Measurements from ENCODE around the gene SPESP1.

The SPESP1 gene

DNA sequence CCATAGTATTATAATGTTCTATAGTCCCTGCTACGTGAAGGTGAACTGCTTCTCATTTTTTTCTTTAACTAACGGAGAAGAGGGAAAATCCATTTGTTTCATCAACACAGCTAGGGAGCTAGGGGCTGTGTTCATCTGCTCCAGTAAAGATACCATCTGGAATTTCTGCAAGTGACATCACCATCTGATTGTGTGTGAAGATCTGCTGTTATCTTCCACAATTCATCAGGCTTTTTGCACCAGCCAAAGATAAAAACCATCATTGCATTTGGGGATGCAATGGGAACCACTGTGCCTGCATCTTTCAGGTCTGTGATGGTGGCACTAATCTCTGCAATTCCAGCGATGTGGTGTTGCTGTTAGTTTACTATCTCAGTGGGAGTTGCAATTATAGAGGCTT lies 48.7 kb downstream of the SPESP1 start:
- DNase-seq (ENCODE audit: insufficient read length, low spot score) (no peak), FAIRE-seq (no peak)
- TF ChIP-seq PAX5 (IDR thresholded peaks at IDR 0.05; ENCODE audit: insufficient read depth, low read length, severe bottlenecking) = no peak
- TF ChIP-seq TAF1 (IDR thresholded peaks at IDR 0.05; ENCODE audit: low read depth, low read length) = no peak
- no peak for TF ChIP-seq POLR2A (IDR thresholded peaks at IDR 0.05; ENCODE audit: low read depth, low read length)
- TF ChIP-seq POLR2AphosphoS5 (IDR thresholded peaks at IDR 0.05; ENCODE audit: low read depth, low read length) = no peak
- TF ChIP-seq SPI1 (IDR thresholded peaks at IDR 0.05; ENCODE audit: low read depth, low read length) = no peak
- no peak for TF ChIP-seq POU2F2 (IDR thresholded peaks at IDR 0.05; ENCODE audit: low read depth, low read length)

DNA sequence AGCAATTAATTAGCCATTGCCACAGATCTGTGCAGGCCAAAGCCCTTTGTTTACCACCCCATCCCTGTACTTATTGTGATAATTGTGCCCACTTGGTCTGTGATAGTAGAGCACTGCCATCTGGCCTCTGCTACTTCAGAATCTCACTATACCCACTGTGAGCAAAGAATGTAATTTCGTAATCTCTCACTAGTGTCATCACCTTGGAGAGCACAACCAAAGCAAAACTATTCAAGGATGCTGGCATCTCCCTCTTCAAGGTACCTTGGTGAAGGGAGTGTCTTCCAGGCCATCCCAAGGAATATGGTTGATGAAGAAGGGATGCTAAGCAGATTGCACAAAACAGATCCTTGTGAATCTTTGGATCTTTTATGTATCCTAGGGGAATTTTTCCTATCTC lies 49.5 kb downstream of the SPESP1 start:
- no peak for TF ChIP-seq PAX5 (IDR thresholded peaks at IDR 0.05; ENCODE audit: insufficient read depth, low read length, severe bottlenecking)
- TF ChIP-seq SPI1 (IDR thresholded peaks at IDR 0.05; ENCODE audit: low read depth, low read length) = no peak
- TF ChIP-seq POU2F2 (IDR thresholded peaks at IDR 0.05; ENCODE audit: low read depth, low read length) = no peak
- TF ChIP-seq POLR2A (IDR thresholded peaks at IDR 0.05; ENCODE audit: low read depth, low read length) = no peak
- TF ChIP-seq POLR2AphosphoS5 (IDR thresholded peaks at IDR 0.05; ENCODE audit: low read depth, low read length) = no peak
- no peak for TF ChIP-seq TAF1 (IDR thresholded peaks at IDR 0.05; ENCODE audit: low read depth, low read length)
- no peak for FAIRE-seq
- DNase-seq (ENCODE audit: insufficient read length, low spot score) = no peak

DNA sequence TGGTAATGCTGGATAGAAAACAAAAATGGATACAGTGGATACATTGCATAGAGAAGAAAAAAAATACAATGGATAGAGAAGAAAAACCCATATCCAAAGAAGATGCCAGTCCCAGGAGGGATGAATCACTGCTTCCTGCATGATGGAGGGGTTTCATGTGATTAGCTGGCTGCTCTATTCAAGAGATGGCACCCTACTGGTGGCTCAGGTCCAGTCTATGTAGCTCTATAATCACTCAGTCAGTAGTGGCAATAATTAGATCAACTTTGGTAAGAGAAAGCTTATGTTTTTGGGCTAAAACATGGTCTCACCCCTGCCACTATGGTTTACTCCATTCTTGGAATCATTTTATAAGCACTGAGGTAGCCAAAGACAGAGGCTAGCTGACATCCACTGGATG lies 50.5 kb downstream of the SPESP1 start:
- FAIRE-seq (no peak), DNase-seq (ENCODE audit: insufficient read length, low spot score) (no peak)
- TF ChIP-seq TAF1 (IDR thresholded peaks at IDR 0.05; ENCODE audit: low read depth, low read length) = no peak
- TF ChIP-seq POU2F2 (IDR thresholded peaks at IDR 0.05; ENCODE audit: low read depth, low read length) = no peak
- TF ChIP-seq PAX5 (IDR thresholded peaks at IDR 0.05; ENCODE audit: insufficient read depth, low read length, severe bottlenecking) = no peak
- TF ChIP-seq POLR2AphosphoS5 (IDR thresholded peaks at IDR 0.05; ENCODE audit: low read depth, low read length) = no peak
- no peak for TF ChIP-seq SPI1 (IDR thresholded peaks at IDR 0.05; ENCODE audit: low read depth, low read length)
- TF ChIP-seq POLR2A (IDR thresholded peaks at IDR 0.05; ENCODE audit: low read depth, low read length) = no peak

DNA sequence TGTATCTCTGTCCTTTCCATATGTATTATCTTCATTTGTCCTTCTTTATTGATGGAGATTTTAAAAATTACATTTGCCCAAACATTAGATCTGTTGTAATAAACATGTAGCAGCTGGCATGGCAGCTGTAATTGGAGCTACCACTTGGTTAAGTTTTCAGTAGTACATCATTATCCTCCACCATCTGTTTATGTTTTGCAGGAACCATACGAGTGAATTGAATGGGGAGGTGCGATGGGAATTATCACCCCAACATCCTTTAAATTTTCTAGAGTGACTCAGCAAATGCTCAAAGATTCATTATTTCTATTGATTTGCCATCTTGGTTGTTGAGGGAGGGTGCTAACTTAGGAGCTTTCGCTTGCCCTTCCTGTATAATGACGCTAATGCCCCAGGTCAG lies 51.6 kb downstream of the SPESP1 start:
- TF ChIP-seq POLR2A (IDR thresholded peaks at IDR 0.05; ENCODE audit: low read depth, low read length) (no peak), TAF1 (IDR thresholded peaks at IDR 0.05; ENCODE audit: low read depth, low read length) (no peak), PAX5 (IDR thresholded peaks at IDR 0.05; ENCODE audit: insufficient read depth, low read length, severe bottlenecking) (no peak), SPI1 (IDR thresholded peaks at IDR 0.05; ENCODE audit: low read depth, low read length) (no peak), POLR2AphosphoS5 (IDR thresholded peaks at IDR 0.05; ENCODE audit: low read depth, low read length) (no peak), POU2F2 (IDR thresholded peaks at IDR 0.05; ENCODE audit: low read depth, low read length) (no peak)
- FAIRE-seq (no peak), DNase-seq (ENCODE audit: insufficient read length, low spot score) (no peak)

DNA sequence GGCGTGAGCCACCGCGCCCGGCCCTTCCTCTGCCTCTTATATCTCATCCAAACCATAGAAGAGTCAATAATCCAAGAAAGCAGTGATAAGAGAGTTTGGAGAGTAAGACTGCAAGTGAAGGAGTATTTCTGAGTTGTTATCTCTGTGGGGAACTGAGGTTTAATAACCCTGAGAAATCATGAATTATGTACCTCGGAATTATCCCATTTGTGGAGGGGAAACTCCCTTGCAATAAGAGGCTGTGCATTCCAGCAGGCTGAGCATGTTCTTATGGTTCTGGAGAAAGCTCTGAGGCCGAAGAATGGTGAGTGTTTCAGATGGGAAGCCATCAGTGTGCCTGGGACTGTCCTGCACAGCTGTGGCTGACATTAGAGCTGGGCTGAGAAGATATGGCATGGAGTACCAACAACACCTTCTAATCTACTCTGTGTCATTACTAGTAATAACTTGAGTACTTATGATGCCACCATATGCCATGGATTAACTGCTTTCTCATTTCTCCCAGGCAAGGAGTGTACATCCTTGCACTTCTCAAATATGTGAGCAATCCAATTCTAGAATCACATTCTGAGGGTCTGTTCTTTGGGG lies 52.7 kb downstream of the SPESP1 start:
- DNase-seq (ENCODE audit: insufficient read length, low spot score) (no peak), FAIRE-seq (no peak)
- TF ChIP-seq POU2F2 (IDR thresholded peaks at IDR 0.05; ENCODE audit: low read depth, low read length) = no peak
- TF ChIP-seq TAF1 (IDR thresholded peaks at IDR 0.05; ENCODE audit: low read depth, low read length) = no peak
- TF ChIP-seq POLR2AphosphoS5 (IDR thresholded peaks at IDR 0.05; ENCODE audit: low read depth, low read length) = no peak
- TF ChIP-seq PAX5 (IDR thresholded peaks at IDR 0.05; ENCODE audit: insufficient read depth, low read length, severe bottlenecking) = no peak
- no peak for TF ChIP-seq SPI1 (IDR thresholded peaks at IDR 0.05; ENCODE audit: low read depth, low read length)
- TF ChIP-seq POLR2A (IDR thresholded peaks at IDR 0.05; ENCODE audit: low read depth, low read length) = no peak

DNA sequence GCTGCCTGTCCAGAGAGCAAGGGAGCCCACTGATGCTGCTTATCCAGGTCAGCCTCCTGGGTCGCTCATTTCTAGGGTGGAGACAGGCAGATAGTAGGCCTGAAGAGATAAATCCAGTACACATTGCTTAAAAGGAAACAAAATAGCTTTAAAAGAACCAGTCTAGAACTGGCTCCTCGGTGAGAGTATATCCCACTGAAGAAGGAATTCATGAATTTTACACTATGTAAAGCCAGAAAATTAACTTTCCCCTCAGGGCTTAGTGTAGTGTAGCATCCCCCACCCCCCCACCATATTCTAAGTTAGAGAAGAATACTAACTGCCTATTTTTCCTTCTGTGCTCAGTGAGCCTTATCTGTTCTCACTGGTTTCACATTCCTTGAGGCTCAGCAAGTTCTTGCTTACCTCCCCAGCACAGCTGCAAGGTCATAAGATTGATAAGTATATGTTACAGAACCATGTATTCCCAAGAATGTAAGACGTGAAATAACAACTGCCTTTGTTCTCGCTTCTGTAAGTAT lies 53.7 kb downstream of the SPESP1 start:
- DNase-seq (ENCODE audit: insufficient read length, low spot score) = no peak
- TF ChIP-seq POLR2AphosphoS5 (IDR thresholded peaks at IDR 0.05; ENCODE audit: low read depth, low read length) = no peak
- TF ChIP-seq SPI1 (IDR thresholded peaks at IDR 0.05; ENCODE audit: low read depth, low read length) = no peak
- no peak for TF ChIP-seq POU2F2 (IDR thresholded peaks at IDR 0.05; ENCODE audit: low read depth, low read length)
- no peak for TF ChIP-seq PAX5 (IDR thresholded peaks at IDR 0.05; ENCODE audit: insufficient read depth, low read length, severe bottlenecking)
- no peak for TF ChIP-seq TAF1 (IDR thresholded peaks at IDR 0.05; ENCODE audit: low read depth, low read length)
- TF ChIP-seq POLR2A (IDR thresholded peaks at IDR 0.05; ENCODE audit: low read depth, low read length) = no peak
- no peak for FAIRE-seq

DNA sequence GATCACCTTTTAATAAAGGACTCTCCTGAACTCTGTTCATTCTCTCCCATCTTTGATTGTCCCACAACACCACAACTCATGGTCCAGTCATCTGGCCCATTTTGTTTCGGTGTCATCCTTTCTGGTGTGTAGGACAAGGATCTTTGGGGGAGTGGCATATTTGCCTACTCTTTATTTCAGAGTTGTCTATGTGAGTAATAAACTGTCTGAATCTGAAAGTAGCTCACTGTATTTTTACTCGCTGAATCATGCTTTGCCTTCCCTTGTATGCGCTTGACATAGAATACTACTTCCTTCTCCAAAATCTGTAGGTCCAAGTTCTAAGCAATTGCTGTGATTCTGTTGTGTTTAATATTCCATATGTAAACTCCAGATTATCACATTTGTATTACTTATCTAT lies 54.3 kb downstream of the SPESP1 start:
- no peak for TF ChIP-seq TAF1 (IDR thresholded peaks at IDR 0.05; ENCODE audit: low read depth, low read length)
- no peak for TF ChIP-seq PAX5 (IDR thresholded peaks at IDR 0.05; ENCODE audit: insufficient read depth, low read length, severe bottlenecking)
- TF ChIP-seq SPI1 (IDR thresholded peaks at IDR 0.05; ENCODE audit: low read depth, low read length) = no peak
- TF ChIP-seq POLR2A (IDR thresholded peaks at IDR 0.05; ENCODE audit: low read depth, low read length) = no peak
- TF ChIP-seq POU2F2 (IDR thresholded peaks at IDR 0.05; ENCODE audit: low read depth, low read length) = no peak
- TF ChIP-seq POLR2AphosphoS5 (IDR thresholded peaks at IDR 0.05; ENCODE audit: low read depth, low read length) = no peak
- FAIRE-seq (no peak), DNase-seq (ENCODE audit: insufficient read length, low spot score) (no peak)

DNA sequence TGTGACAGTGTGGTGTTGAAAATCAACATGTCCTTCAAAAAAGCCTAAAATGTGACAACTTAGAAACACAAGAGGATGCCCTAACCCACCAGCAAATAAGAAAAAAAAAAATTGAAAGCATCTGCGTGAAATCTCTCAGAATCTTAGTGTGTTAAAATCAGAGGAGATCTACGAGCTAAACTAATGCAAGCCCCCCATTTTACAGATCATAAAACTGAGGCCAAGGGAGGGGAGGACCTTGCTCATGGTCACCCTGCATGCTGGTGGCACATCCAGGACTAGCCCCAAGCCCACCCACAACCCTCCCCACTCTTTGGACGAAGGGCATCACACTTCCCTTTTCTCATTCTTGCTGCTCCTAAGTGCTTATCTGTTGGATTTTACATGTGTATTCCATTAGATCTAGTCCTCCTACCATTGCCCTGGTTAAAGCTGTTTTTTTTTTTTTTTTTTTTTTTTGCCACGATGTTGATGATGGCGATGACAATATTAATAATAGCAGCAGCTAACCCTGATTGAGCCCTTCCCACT lies 55.1 kb downstream of the SPESP1 start:
- FAIRE-seq (no peak), DNase-seq (ENCODE audit: insufficient read length, low spot score) (no peak)
- no peak for TF ChIP-seq PAX5 (IDR thresholded peaks at IDR 0.05; ENCODE audit: insufficient read depth, low read length, severe bottlenecking)
- no peak for TF ChIP-seq POLR2A (IDR thresholded peaks at IDR 0.05; ENCODE audit: low read depth, low read length)
- TF ChIP-seq TAF1 (IDR thresholded peaks at IDR 0.05; ENCODE audit: low read depth, low read length) = no peak
- TF ChIP-seq POLR2AphosphoS5 (IDR thresholded peaks at IDR 0.05; ENCODE audit: low read depth, low read length) = no peak
- TF ChIP-seq SPI1 (IDR thresholded peaks at IDR 0.05; ENCODE audit: low read depth, low read length) = no peak
- no peak for TF ChIP-seq POU2F2 (IDR thresholded peaks at IDR 0.05; ENCODE audit: low read depth, low read length)

DNA sequence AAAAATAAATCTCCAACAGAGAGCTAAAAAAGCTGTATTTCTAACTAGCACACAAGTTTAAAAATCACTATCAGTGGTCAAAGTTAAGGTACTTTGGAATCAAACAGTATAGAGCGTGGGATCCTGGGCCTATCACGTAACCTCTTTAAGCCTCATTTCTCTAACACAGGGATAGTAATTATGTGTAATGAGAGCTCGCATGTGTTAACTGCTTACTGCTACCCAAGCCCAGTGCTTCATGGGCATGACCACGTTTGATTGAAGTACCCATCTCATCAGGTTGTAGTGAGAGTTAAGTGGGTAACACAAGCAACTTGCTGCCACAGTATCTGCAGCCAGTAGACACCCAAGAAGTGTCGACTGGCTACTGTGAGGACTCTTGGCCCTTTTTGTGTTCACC lies 56.0 kb downstream of the SPESP1 start:
- TF ChIP-seq POU2F2 (IDR thresholded peaks at IDR 0.05; ENCODE audit: low read depth, low read length) = no peak
- TF ChIP-seq POLR2AphosphoS5 (IDR thresholded peaks at IDR 0.05; ENCODE audit: low read depth, low read length) = no peak
- no peak for TF ChIP-seq POLR2A (IDR thresholded peaks at IDR 0.05; ENCODE audit: low read depth, low read length)
- no peak for TF ChIP-seq TAF1 (IDR thresholded peaks at IDR 0.05; ENCODE audit: low read depth, low read length)
- TF ChIP-seq SPI1 (IDR thresholded peaks at IDR 0.05; ENCODE audit: low read depth, low read length) = no peak
- no peak for TF ChIP-seq PAX5 (IDR thresholded peaks at IDR 0.05; ENCODE audit: insufficient read depth, low read length, severe bottlenecking)

More for the DNA sequence above, 56.0 kb downstream of the SPESP1 start:
- FAIRE-seq (no peak), DNase-seq (ENCODE audit: insufficient read length, low spot score) (no peak)
